HAP-1 (cell line): ENCODE measurements around the gene SCARB1.

Experiments
- DNase-seq, 2 experiments: peaks; one replicate each; pipeline ENCODE4 v3.0.0-alpha.2; 2016 to 2020; ENCODE audit warnings: low spot score in 2 of 2
- H3K27me3 ChIP-seq: fragments of 250-450 bp; sonication (Bioruptor Pico); 2 replicates; pipeline ENCODE4 v1.5.1; 2020; ENCODE audit warnings: low read depth, mild to moderate bottlenecking, moderate library complexity
- H3K36me3 ChIP-seq: fragments of 250-450 bp; sonication (Bioruptor Pico); replicated peaks from 2 replicates; pipeline ENCODE4 v1.5.1; 2020; ENCODE audit warnings: mild to moderate bottlenecking
- H3K4me1 ChIP-seq: fragments of 250-450 bp; sonication (Bioruptor Pico); 2 replicates; pipeline ENCODE4 v1.5.1; 2020; ENCODE audit warnings: mild to moderate bottlenecking
- H3K4me3 ChIP-seq: fragments of 250-450 bp; sonication (Bioruptor Pico); 2 replicates; pipeline ENCODE4 v1.5.1; 2020; ENCODE audit warnings: mild to moderate bottlenecking, moderate library complexity
- H3K9me3 ChIP-seq: fragments of 250-450 bp; sonication (Bioruptor Pico); 2 replicates; pipeline ENCODE4 v1.5.1; 2020; ENCODE audit warnings: mild to moderate bottlenecking, moderate library complexity
- in situ Hi-C: fragments of 300-500 bp; cut with MboI; formaldehyde crosslinking; loops from 3 replicates; pipeline ENCODE4 v1.14.3; 2020; ENCODE audit warnings: low sequenced_read_pairs, inconsistent platforms, mixed read lengths

Gene SCARB1

DNA sequence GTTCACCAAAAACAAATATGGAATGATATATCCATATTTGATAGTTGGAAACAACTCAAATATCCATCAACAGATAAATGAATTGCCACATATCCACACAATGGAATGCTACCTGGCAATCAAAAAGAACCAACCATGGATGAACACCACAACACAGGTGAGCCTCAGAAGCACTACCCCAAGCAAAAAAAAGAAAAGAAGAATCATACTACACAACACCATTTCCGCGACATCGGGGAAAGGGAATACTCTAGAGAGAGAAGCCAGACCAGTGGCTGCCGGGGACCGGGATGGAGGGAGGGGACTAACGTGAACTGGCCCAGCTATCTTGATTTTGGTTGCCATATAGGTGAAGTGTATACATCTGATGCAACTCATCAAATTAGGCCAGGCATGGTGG, 41.4 kb downstream of the SCARB1 start:
- Histone ChIP-seq H3K9me3 (no peaks in the 10 kb centered on the region), H3K36me3 (peaks cover 4% of the 10 kb centered on the region), H3K4me1 (peaks cover 9% of the 10 kb centered on the region), H3K4me3 (no peak overlapping the region), H3K27me3 (no peaks in the 10 kb centered on the region)
- DNase-seq, result no peak
- in situ Hi-C loops, result no loop called here

DNA sequence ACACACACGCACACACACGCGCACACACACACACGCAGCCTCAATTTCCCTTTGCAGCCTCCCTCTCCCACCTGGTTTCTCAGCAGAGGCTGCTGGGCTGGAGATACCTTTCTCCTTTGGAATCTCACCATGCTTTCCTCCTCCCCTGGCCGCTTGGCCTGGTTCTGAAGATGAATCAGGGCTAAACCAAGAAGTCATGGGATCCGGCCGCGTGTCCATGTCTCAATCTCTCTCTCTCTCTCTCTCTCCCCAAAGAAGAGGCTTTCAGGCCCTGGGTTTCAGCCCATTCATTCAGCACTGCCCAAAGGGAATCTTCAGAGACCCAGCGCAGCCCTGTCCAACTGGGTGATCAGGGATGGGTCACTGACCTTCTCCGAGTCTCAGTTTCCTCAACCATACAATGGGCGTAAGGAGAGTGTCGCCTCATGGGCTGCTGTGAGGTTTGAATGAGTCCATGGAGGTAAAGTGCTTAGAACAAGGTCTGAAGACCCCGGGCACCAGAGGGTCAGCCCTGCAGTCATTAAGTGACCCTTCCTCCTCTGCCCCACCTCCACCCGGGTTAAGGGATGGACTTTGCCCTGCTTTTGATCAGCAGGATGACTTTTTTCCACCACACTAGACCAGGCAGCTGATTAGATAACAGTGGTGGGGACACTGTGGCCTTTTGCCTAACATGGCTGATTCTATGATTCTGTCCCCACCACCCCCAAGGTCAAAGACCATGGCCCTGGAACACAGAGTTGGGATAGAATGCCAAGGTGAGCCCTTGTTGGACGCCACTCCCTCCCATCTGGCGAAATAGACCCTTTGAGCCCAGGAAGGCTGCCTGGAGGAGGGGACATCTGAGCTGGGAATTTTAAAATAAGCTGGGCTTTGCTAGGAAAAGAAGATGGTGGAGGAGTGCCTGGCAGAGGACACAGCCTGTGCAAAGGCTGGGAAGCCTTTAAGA, 42.1 kb downstream of the SCARB1 start:
- Histone ChIP-seq H3K9me3 (no peaks in the 10 kb centered on the region), H3K36me3 (peaks cover 4% of the 10 kb centered on the region), H3K4me1 (peaks cover 9% of the 10 kb centered on the region), H3K4me3 (no peak overlapping the region), H3K27me3 (no peaks in the 10 kb centered on the region)
- DNase-seq, result no peak
- in situ Hi-C loops, result no loop called here

- Histone ChIP-seq H3K36me3 (peaks cover 17% of the 10 kb centered on the region), H3K4me3 (no peak overlapping the region), H3K27me3 (no peaks in the 10 kb centered on the region), H3K4me1 (peaks cover 9% of the 10 kb centered on the region), H3K9me3 (no peaks in the 10 kb centered on the region)
- DNase-seq, result no peak
- in situ Hi-C loops, result no loop called here
These were observed 43.5 kb downstream of the SCARB1 start for GRCh38 chr12:124820199-124820598.

- Histone ChIP-seq H3K36me3 (peaks cover 24% of the 10 kb centered on the region), H3K27me3 (no peaks in the 10 kb centered on the region), H3K4me1 (peaks cover 9% of the 10 kb centered on the region), H3K4me3 (no peak overlapping the region), H3K9me3 (no peaks in the 10 kb centered on the region)
- in situ Hi-C loops, result no loop called here
- DNase-seq, result no peak
These were observed 44.1 kb downstream of the SCARB1 start for GRCh38 chr12:124819525-124819924.

DNA sequence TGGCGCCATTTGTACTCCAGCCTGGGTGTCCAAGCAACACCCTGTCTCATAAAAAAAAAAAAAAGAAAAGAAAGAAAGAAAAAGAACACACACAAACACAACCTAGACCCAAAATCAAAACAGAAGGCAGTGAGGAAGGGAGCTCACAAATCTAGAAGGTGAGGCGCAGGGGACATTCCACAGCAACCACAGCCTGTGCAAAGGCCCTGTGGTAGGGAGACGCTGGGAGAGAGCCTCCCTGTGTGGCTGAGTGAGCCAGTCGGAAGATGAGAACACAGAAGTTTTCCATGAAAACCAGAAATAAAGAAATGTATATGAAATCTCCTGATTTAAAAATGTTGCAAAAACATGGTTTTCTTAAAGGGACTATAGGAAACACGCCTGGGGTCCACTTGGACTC, 44.6 kb downstream of the SCARB1 start:
- H3K27me3 ChIP-seq, result no peaks in the 10 kb centered on the region
- in situ Hi-C loops, result no loop called here
- H3K9me3 ChIP-seq, result no peaks in the 10 kb centered on the region
- peaks cover 28% of the 10 kb centered on the region for H3K36me3 ChIP-seq
- no peak overlapping the region for H3K4me3 ChIP-seq
- H3K4me1 ChIP-seq, result peaks cover 9% of the 10 kb centered on the region
- DNase-seq, result no peak

DNA sequence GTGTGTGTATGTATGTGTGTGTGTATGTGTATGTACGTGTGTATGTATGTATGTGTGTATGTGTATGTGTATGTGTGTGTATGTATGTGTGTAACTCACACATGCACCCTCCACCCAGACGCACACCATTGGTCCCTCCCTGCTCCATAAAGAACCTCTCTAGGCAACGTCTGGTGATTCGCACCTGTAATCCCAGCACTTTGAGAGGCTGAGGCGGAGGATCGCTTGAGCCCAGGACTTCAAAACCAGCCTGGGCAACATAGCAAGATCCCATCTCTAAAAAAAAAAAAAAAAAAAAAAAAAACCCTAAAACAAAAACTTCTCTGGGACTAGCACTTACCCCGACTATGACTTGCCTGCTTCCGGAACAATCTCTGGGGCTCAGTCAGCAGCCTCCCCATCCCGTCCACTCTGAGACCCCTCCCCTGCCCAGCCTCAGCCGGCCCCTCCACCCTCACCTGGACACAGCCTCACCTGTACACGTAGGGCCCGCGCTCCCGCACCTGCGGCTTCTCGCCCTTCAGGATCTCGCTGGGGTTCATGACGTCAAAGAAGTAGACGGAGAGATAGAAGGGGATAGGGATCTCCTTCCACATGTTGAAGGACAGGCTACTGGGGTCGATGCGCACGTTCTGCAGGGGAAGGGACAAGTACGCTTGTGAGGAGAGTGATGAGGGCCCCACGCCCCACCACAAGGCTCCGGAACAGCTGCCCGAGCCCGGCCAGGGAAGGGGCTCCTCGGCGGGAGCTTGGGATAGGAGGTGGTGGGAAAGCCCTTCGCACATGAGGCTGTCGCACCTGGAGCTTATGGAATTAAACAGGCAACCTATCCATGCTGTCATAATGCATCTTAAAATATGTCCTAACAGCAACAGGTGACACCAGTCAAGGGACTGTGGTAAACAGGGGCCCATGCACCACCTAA, 46.3 kb downstream of the SCARB1 start:
- in situ Hi-C loops, result no loop called here
- Histone ChIP-seq H3K4me3 (no peak overlapping the region), H3K4me1 (no peaks in the 10 kb centered on the region), H3K36me3 (peaks cover 46% of the 10 kb centered on the region), H3K9me3 (no peaks in the 10 kb centered on the region), H3K27me3 (no peaks in the 10 kb centered on the region)
- DNase-seq, result no peak

- Histone ChIP-seq H3K36me3 (peaks cover 54% of the 10 kb centered on the region), H3K4me3 (no peak overlapping the region), H3K9me3 (no peaks in the 10 kb centered on the region), H3K4me1 (no peaks in the 10 kb centered on the region), H3K27me3 (no peaks in the 10 kb centered on the region)
- in situ Hi-C loops, result no loop called here
- DNase-seq, result no peak
These were observed 47.3 kb downstream of the SCARB1 start for GRCh38 chr12:124816295-124816854.

- DNase-seq, result no peak
These were observed 48.7 kb downstream of the SCARB1 start for GRCh38 chr12:124814741-124815613.

DNA sequence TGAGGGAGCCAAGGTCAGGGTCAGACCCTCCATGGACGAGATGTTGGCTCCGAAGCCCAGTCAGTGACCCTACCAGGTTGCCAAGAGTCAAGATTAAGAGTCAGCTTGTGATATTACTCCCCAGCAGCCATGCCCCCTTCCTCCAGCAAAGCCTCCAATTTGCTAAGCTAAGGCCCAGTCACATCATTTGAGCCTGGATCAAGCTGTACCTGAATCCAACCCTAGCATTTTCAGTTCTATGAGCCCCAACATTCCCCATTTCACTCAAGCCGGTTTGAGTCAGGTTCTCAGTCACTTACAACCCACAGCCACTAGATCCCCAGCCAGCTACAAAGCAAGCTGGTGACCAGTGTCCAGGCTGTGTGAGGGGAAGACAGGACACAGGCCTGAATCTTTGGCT, 49.9 kb downstream of the SCARB1 start:
- H3K36me3 ChIP-seq, result peaks cover 71% of the 10 kb centered on the region
- in situ Hi-C loops, result no loop called here
- H3K4me3 ChIP-seq, result no peak overlapping the region

More at GRCh38 chr12:124814741-124815613, 48.7 kb downstream of the SCARB1 start:
- Histone ChIP-seq H3K4me1 (no peaks in the 10 kb centered on the region), H3K4me3 (no peak overlapping the region), H3K27me3 (no peaks in the 10 kb centered on the region), H3K36me3 (peaks cover 63% of the 10 kb centered on the region), H3K9me3 (no peaks in the 10 kb centered on the region)
- in situ Hi-C loops, result no loop called here

DNA sequence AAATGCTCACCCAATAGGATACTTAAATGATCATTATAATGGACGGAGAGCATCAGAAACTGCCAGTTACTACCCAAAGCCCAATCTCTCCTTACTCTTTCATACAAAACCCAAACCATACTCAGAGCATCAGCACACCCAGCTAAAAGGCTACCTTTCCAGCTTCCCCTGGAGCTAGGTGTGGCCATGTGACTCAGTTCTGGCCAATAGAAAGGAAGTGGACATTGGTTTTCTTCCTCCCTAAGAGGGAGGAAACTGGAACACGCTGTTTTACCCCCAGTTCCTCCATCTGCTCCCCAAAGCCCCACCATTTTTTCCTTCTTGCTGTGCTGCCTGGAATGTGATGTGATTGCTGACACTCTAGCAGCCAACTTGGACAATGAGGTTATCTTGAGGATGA, 50.7 kb downstream of the SCARB1 start:
- no peaks in the 10 kb centered on the region for H3K4me1 ChIP-seq
- no peak overlapping the region for H3K4me3 ChIP-seq
- no peaks in the 10 kb centered on the region for H3K9me3 ChIP-seq
- in situ Hi-C loops, result no loop called here
- H3K27me3 ChIP-seq, result no peaks in the 10 kb centered on the region
- H3K36me3 ChIP-seq, result peaks cover 72% of the 10 kb centered on the region
- DNase-seq, result no peak

More for the DNA sequence above, 49.9 kb downstream of the SCARB1 start:
- H3K9me3 ChIP-seq, result no peaks in the 10 kb centered on the region
- no peak for DNase-seq
- no peaks in the 10 kb centered on the region for H3K27me3 ChIP-seq
- no peaks in the 10 kb centered on the region for H3K4me1 ChIP-seq

DNA sequence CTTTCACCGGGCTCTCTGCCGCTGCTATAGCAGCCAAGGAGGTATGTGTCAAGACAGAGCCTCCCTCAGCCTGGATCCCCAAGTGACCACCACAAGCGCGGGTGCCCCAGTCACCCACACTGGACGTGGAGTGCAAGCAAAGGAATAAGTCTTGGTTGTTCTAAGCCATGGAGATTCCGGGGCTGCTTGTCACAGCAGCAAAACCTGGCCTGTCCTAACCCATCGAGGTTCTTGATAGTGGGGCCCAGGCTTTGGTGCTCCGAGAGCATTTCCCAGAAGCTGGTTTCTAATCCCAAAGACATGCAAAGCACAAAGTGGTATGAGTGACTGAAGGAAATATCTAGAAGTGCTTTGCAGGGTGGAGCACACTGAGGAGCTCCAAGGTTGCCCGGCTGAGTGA, 51.3 kb downstream of the SCARB1 start:
- H3K27me3 ChIP-seq, result no peaks in the 10 kb centered on the region
- in situ Hi-C loops, result no loop called here
- H3K4me3 ChIP-seq, result no peak overlapping the region
- no peaks in the 10 kb centered on the region for H3K9me3 ChIP-seq
- H3K36me3 ChIP-seq, result peaks cover 75% of the 10 kb centered on the region
- no peaks in the 10 kb centered on the region for H3K4me1 ChIP-seq
- DNase-seq, result no peak

DNA sequence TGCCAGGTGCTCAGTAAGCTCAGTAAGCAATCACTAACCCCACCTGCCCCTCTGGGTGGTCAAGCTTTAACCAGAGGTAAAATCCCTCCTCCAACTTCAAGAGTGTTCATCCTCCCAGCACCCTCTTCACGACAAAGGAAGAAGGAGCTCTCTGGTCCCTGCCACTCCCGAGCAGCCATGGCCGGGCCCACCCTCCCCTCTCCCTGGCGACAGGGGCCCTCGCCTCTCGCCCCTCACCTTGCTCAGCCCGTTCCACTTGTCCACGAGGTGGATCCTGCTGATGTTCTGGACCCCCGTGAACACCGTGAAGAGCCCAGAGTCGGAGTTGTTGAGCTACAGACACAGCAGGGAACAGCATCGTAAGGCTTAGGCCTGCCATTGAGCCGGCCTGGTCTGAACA, 52.0 kb downstream of the SCARB1 start:
- in situ Hi-C loops, result no loop called here
- no peaks in the 10 kb centered on the region for H3K9me3 ChIP-seq
- no peaks in the 10 kb centered on the region for H3K4me1 ChIP-seq
- H3K4me3 ChIP-seq, result no peak overlapping the region
- H3K36me3 ChIP-seq, result peaks cover 79% of the 10 kb centered on the region
- H3K27me3 ChIP-seq, result no peaks in the 10 kb centered on the region
- no peak for DNase-seq

DNA sequence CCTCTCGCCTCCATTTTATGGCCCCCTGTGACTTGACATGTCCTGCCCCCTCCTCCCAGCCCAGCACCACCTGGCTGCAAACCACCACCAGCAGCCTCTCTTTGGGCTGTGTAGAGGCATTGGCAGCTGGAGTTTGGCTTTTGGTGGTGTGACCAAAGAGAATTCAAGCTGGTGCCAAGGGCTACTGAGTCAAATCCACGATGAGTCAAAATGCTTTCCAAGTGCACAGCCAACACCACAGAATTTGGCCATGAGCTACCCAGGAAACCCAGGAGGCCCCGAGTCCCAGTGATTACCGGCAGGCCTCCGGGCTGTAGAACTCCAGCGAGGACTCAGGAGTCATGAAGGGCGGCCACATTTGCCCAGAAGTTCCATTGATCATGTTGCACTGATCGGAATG, 53.8 kb downstream of the SCARB1 start:
- no peaks in the 10 kb centered on the region for H3K27me3 ChIP-seq
- in situ Hi-C loops, result no loop called here
- H3K4me3 ChIP-seq, result no peak overlapping the region
- no peaks in the 10 kb centered on the region for H3K9me3 ChIP-seq
- DNase-seq, result no peak
- H3K36me3 ChIP-seq, result peaks cover 79% of the 10 kb centered on the region
- no peaks in the 10 kb centered on the region for H3K4me1 ChIP-seq
